ENCODE results near the gene SH3GL2. TPM values are rescaled to one million over a fixed set of nuclear protein-coding genes. Genes with fewer than 3 reads are reported as not detected.

The SH3GL2 gene
- total and polyA plus RNA-seq, 2 donors = 0.38 to 1.8 TPM

- Histone ChIP-seq H3K27me3 (ENCODE audit: control insufficient read depth in 2 of 2, insufficient read depth in 1 of 2, low read length in 1 of 2) (no peaks in the 10 kb centered on the region), H3K27ac (ENCODE audit: low read depth in 1 of 2, low read length in 1 of 2) (no peak overlapping the region), H3K9me3 (ENCODE audit: control insufficient read depth in 2 of 2, insufficient read depth in 1 of 2, low read length in 1 of 2) (no peaks in the 10 kb centered on the region), H3K4me1 (ENCODE audit: control insufficient read depth in 2 of 2, insufficient read depth in 2 of 2, low read length in 2 of 2) (no peaks in the 10 kb centered on the region), H3K4me3 (ENCODE audit: low read length in 2 of 2) (no peak overlapping the region), H3K36me3 (ENCODE audit: control insufficient read depth in 2 of 2, insufficient read depth in 2 of 2, low read length in 1 of 2) (no peaks in the 10 kb centered on the region)
- DNase-seq (ENCODE audit: low read depth in 6 of 9, low spot score in 9 of 9) = no peak
- WGBS = 95% methylated on average over 3 of the region's 3 CpGs
Observed at GRCh38 chr9:17660158-17660557, 81.3 kb downstream of the SH3GL2 start.

DNA sequence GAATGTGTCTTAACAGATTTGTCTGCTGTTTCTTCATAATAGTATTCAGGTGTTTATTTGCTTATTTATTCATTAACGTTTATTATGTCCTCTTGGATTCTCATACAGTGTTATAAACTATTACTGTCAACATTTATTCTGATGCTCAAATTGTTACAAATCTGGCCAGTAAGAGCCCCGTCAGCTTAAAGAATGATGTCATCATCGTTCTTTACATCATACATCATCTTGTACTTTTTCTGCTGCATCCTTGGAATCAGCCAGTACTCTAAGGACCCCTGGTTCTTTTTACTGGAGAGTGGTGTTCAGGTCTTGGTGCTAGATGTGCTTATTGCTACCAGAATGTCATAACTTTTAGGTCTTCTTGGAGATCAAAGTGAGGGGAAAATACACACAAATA lies 86.6 kb downstream of the SH3GL2 start:
- no peaks in the 10 kb centered on the region for H3K27me3 ChIP-seq (ENCODE audit: control insufficient read depth in 2 of 2, insufficient read depth in 1 of 2, low read length in 1 of 2)
- no peak overlapping the region for H3K27ac ChIP-seq (ENCODE audit: low read depth in 1 of 2, low read length in 1 of 2)
- DNase-seq (ENCODE audit: low read depth in 6 of 9, low spot score in 9 of 9) = no peak
- H3K9me3 ChIP-seq (ENCODE audit: control insufficient read depth in 2 of 2, insufficient read depth in 1 of 2, low read length in 1 of 2) = no peaks in the 10 kb centered on the region
- H3K4me3 ChIP-seq (ENCODE audit: low read length in 2 of 2) = no peak overlapping the region
- 94% methylated on average over 3 of the region's 3 CpGs for WGBS
- no peaks in the 10 kb centered on the region for H3K36me3 ChIP-seq (ENCODE audit: control insufficient read depth in 2 of 2, insufficient read depth in 2 of 2, low read length in 1 of 2)
- H3K4me1 ChIP-seq (ENCODE audit: control insufficient read depth in 2 of 2, insufficient read depth in 2 of 2, low read length in 2 of 2) = no peaks in the 10 kb centered on the region

GRCh38 chr9:17669206-17669605 lies 90.3 kb downstream of the SH3GL2 start:
- 64% methylated on average over 4 of the region's 4 CpGs for WGBS
- DNase-seq (ENCODE audit: low read depth in 6 of 9, low spot score in 9 of 9) = no peak
- Histone ChIP-seq H3K27me3 (ENCODE audit: control insufficient read depth in 2 of 2, insufficient read depth in 1 of 2, low read length in 1 of 2) (no peaks in the 10 kb centered on the region), H3K36me3 (ENCODE audit: control insufficient read depth in 2 of 2, insufficient read depth in 2 of 2, low read length in 1 of 2) (no peaks in the 10 kb centered on the region), H3K27ac (ENCODE audit: low read depth in 1 of 2, low read length in 1 of 2) (no peak overlapping the region), H3K9me3 (ENCODE audit: control insufficient read depth in 2 of 2, insufficient read depth in 1 of 2, low read length in 1 of 2) (no peaks in the 10 kb centered on the region), H3K4me1 (ENCODE audit: control insufficient read depth in 2 of 2, insufficient read depth in 2 of 2, low read length in 2 of 2) (no peaks in the 10 kb centered on the region), H3K4me3 (ENCODE audit: low read length in 2 of 2) (no peak overlapping the region)

DNA sequence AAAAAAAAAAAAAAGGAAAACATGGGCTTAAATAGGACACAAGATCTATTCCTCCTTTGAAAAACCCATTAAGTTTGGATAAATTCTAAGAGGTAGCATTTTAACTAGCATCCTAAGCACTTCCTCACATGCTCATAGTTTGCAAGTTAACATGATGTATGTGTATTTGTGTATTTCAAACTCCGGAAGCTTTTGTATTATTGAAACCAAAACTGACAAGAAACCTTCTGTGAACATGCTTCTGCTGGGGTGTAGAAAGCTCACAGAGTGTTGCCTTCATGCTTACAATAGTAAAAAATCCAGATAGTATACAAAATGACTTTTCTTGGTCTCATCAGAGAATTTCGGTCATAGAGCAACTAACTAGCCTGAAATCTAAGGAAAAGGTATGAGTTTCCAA lies 103.8 kb downstream of the SH3GL2 start:
- no peaks in the 10 kb centered on the region for H3K36me3 ChIP-seq (ENCODE audit: control insufficient read depth in 2 of 2, insufficient read depth in 2 of 2, low read length in 1 of 2)
- H3K4me3 ChIP-seq (ENCODE audit: low read length in 2 of 2) = no peak overlapping the region
- H3K4me1 ChIP-seq (ENCODE audit: control insufficient read depth in 2 of 2, insufficient read depth in 2 of 2, low read length in 2 of 2) = no peaks in the 10 kb centered on the region
- no peak overlapping the region for H3K27ac ChIP-seq (ENCODE audit: low read depth in 1 of 2, low read length in 1 of 2)
- H3K27me3 ChIP-seq (ENCODE audit: control insufficient read depth in 2 of 2, insufficient read depth in 1 of 2, low read length in 1 of 2) = no peaks in the 10 kb centered on the region
- 92% methylated on average over 2 of the region's 2 CpGs for WGBS
- no peak for DNase-seq (ENCODE audit: low read depth in 6 of 9, low spot score in 9 of 9)
- H3K9me3 ChIP-seq (ENCODE audit: control insufficient read depth in 2 of 2, insufficient read depth in 1 of 2, low read length in 1 of 2) = no peaks in the 10 kb centered on the region

- Histone ChIP-seq H3K9me3 (ENCODE audit: control insufficient read depth in 2 of 2, insufficient read depth in 1 of 2, low read length in 1 of 2) (no peaks in the 10 kb centered on the region), H3K27ac (ENCODE audit: low read depth in 1 of 2, low read length in 1 of 2) (no peak overlapping the region), H3K4me1 (ENCODE audit: control insufficient read depth in 2 of 2, insufficient read depth in 2 of 2, low read length in 2 of 2) (no peaks in the 10 kb centered on the region), H3K27me3 (ENCODE audit: control insufficient read depth in 2 of 2, insufficient read depth in 1 of 2, low read length in 1 of 2) (no peaks in the 10 kb centered on the region), H3K36me3 (ENCODE audit: control insufficient read depth in 2 of 2, insufficient read depth in 2 of 2, low read length in 1 of 2) (no peaks in the 10 kb centered on the region), H3K4me3 (ENCODE audit: low read length in 2 of 2) (no peak overlapping the region)
- no peak for DNase-seq (ENCODE audit: low read depth in 6 of 9, low spot score in 9 of 9)
- 96% methylated on average over 1 of the region's 1 CpG for WGBS
Observed at GRCh38 chr9:17688834-17689233, 110.0 kb downstream of the SH3GL2 start.

GRCh38 chr9:17694336-17694735 lies 115.5 kb downstream of the SH3GL2 start:
- H3K4me1 ChIP-seq (ENCODE audit: control insufficient read depth in 2 of 2, insufficient read depth in 2 of 2, low read length in 2 of 2) = no peaks in the 10 kb centered on the region
- H3K9me3 ChIP-seq (ENCODE audit: control insufficient read depth in 2 of 2, insufficient read depth in 1 of 2, low read length in 1 of 2) = no peaks in the 10 kb centered on the region
- H3K36me3 ChIP-seq (ENCODE audit: control insufficient read depth in 2 of 2, insufficient read depth in 2 of 2, low read length in 1 of 2) = no peaks in the 10 kb centered on the region
- H3K4me3 ChIP-seq (ENCODE audit: low read length in 2 of 2) = no peak overlapping the region
- H3K27me3 ChIP-seq (ENCODE audit: control insufficient read depth in 2 of 2, insufficient read depth in 1 of 2, low read length in 1 of 2) = no peaks in the 10 kb centered on the region
- 93% methylated on average over 2 of the region's 2 CpGs for WGBS
- no peak overlapping the region for H3K27ac ChIP-seq (ENCODE audit: low read depth in 1 of 2, low read length in 1 of 2)
- no peak for DNase-seq (ENCODE audit: low read depth in 6 of 9, low spot score in 9 of 9)

DNA sequence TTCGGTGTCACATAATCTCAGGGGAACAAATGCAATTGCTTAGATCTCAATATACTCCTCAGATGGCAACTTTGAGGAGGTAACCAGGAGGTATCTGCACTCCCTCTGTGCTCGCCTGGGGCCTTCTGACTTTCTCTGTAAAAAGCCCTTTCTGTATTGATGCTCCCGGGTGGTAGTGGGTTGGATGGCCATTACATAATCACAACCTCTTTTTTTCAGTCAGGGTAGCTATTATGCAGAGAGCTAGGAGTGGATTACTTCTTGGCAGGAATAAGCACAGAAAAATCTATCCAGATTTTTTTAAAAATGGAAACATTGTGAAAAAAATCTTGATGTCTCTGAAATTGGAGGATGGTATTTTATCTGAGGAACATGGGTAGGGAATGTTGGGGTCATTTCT lies 116.6 kb downstream of the SH3GL2 start:
- Histone ChIP-seq H3K27me3 (ENCODE audit: control insufficient read depth in 2 of 2, insufficient read depth in 1 of 2, low read length in 1 of 2) (no peaks in the 10 kb centered on the region), H3K4me3 (ENCODE audit: low read length in 2 of 2) (no peak overlapping the region), H3K27ac (ENCODE audit: low read depth in 1 of 2, low read length in 1 of 2) (no peak overlapping the region), H3K36me3 (ENCODE audit: control insufficient read depth in 2 of 2, insufficient read depth in 2 of 2, low read length in 1 of 2) (no peaks in the 10 kb centered on the region), H3K4me1 (ENCODE audit: control insufficient read depth in 2 of 2, insufficient read depth in 2 of 2, low read length in 2 of 2) (no peaks in the 10 kb centered on the region), H3K9me3 (ENCODE audit: control insufficient read depth in 2 of 2, insufficient read depth in 1 of 2, low read length in 1 of 2) (no peaks in the 10 kb centered on the region)
- DNase-seq (ENCODE audit: low read depth in 6 of 9, low spot score in 9 of 9) = no peak
- 89% methylated on average over 3 of the region's 3 CpGs for WGBS

GRCh38 chr9:17699615-17700330 lies 120.9 kb downstream of the SH3GL2 start:
- Histone ChIP-seq H3K4me1 (ENCODE audit: control insufficient read depth in 2 of 2, insufficient read depth in 2 of 2, low read length in 2 of 2) (no peaks in the 10 kb centered on the region), H3K27ac (ENCODE audit: low read depth in 1 of 2, low read length in 1 of 2) (no peak overlapping the region), H3K4me3 (ENCODE audit: low read length in 2 of 2) (no peak overlapping the region), H3K9me3 (ENCODE audit: control insufficient read depth in 2 of 2, insufficient read depth in 1 of 2, low read length in 1 of 2) (no peaks in the 10 kb centered on the region), H3K36me3 (ENCODE audit: control insufficient read depth in 2 of 2, insufficient read depth in 2 of 2, low read length in 1 of 2) (no peaks in the 10 kb centered on the region), H3K27me3 (ENCODE audit: control insufficient read depth in 2 of 2, insufficient read depth in 1 of 2, low read length in 1 of 2) (no peaks in the 10 kb centered on the region)
- no peak for DNase-seq (ENCODE audit: low read depth in 6 of 9, low spot score in 9 of 9)
- 85% methylated on average over 3 of the region's 3 CpGs for WGBS

- H3K36me3 ChIP-seq (ENCODE audit: control insufficient read depth in 2 of 2, insufficient read depth in 2 of 2, low read length in 1 of 2) = no peaks in the 10 kb centered on the region
Observed at GRCh38 chr9:17706347-17706746, 127.5 kb downstream of the SH3GL2 start.

More at GRCh38 chr9:17706347-17706746, 127.5 kb downstream of the SH3GL2 start:
- no peak overlapping the region for H3K27ac ChIP-seq (ENCODE audit: low read depth in 1 of 2, low read length in 1 of 2)
- H3K4me3 ChIP-seq (ENCODE audit: low read length in 2 of 2) = no peak overlapping the region
- no peak for DNase-seq (ENCODE audit: low read depth in 6 of 9, low spot score in 9 of 9)
- H3K4me1 ChIP-seq (ENCODE audit: control insufficient read depth in 2 of 2, insufficient read depth in 2 of 2, low read length in 2 of 2) = no peaks in the 10 kb centered on the region
- 84% methylated on average over 2 of the region's 2 CpGs for WGBS
- H3K27me3 ChIP-seq (ENCODE audit: control insufficient read depth in 2 of 2, insufficient read depth in 1 of 2, low read length in 1 of 2) = no peaks in the 10 kb centered on the region
- H3K9me3 ChIP-seq (ENCODE audit: control insufficient read depth in 2 of 2, insufficient read depth in 1 of 2, low read length in 1 of 2) = no peaks in the 10 kb centered on the region
